PC-3 (cell line): ENCODE results near the gene ZCCHC3. TPM values are rescaled to one million over a fixed set of nuclear protein-coding genes. Genes with fewer than 3 reads are reported as not detected.

Experiments used
- ATAC-seq: fragments of 200-7000 bp; cut with Tn5 transposase; 2 replicates; pipeline ENCODE4 v1.9.1; 2020; ENCODE audit warnings: mild to moderate bottlenecking, moderate library complexity
- BruUV-seq: library from RNA; stranded (reverse); fragments of 400-500 nt; replicated peaks from 2 replicates; lab custom pipeline; 2021; lab: Mats Ljungman, UMichigan
- CTCF ChIA-PET: fragments of 300-600 bp; sonication (Branson Sonifier 250); formaldehyde crosslinking; loops from one replicate; lab custom pipeline; 2022; ENCODE audit warnings: antibody characterized with exemption; lab: Charles Lee
- POLR2A ChIA-PET: fragments of 300-600 bp; sonication (Branson Sonifier 250); formaldehyde crosslinking; loops from one replicate; lab custom pipeline; 2022; ENCODE audit warnings: antibody characterized with exemption; ENCODE audit not compliant: unreplicated experiment; lab: Charles Lee
- DNase-seq: peaks from one replicate; pipeline ENCODE4 v3.0.0-alpha.2; 2015
- H2AFZ ChIP-seq: fragments of 300-600 bp; sonication (generic); 2 replicates; pipeline ENCODE4 v1.6.0; 2016; ENCODE audit warnings: antibody characterized with exemption, low read length
- H3F3A ChIP-seq: fragments of 300-600 bp; sonication (generic); one replicate; pipeline ENCODE4 v1.6.0; 2017; ENCODE audit warnings: antibody characterized with exemption, low read length, control low read depth, mild to moderate bottlenecking; ENCODE audit not compliant: unreplicated experiment
- H3K27ac ChIP-seq: fragments of 300-600 bp; sonication (generic); 2 replicates; pipeline ENCODE4 v1.5.1; 2016; ENCODE audit warnings: mild to moderate bottlenecking, low read length
- H3K27me3 ChIP-seq: fragments of 300-600 bp; sonication (generic); 2 replicates; pipeline ENCODE4 v1.6.1; 2016; ENCODE audit warnings: low read length, mixed read lengths
- H3K36me3 ChIP-seq: fragments of 300-600 bp; sonication (generic); 2 replicates; pipeline ENCODE4 v1.6.1; 2016; ENCODE audit warnings: low read depth, mixed run types, low read length, mixed read lengths
- H3K4me1 ChIP-seq: fragments of 300-600 bp; sonication (generic); 2 replicates; pipeline ENCODE4 v1.5.1; 2016; ENCODE audit warnings: low read length; ENCODE audit not compliant: insufficient read depth
- H3K4me2 ChIP-seq: fragments of 300-600 bp; sonication (generic); 2 replicates; pipeline ENCODE4 v1.6.0; 2016; ENCODE audit warnings: low read length
- H3K4me3 ChIP-seq: fragments of 300-600 bp; sonication (generic); 2 replicates; pipeline ENCODE4 v1.5.1; 2016; ENCODE audit warnings: mild to moderate bottlenecking, low read length, mixed read lengths
- H3K79me2 ChIP-seq: fragments of 300-600 bp; sonication (generic); 2 replicates; pipeline ENCODE4 v1.6.1; 2017; ENCODE audit warnings: low read length, mixed read lengths
- H3K9ac ChIP-seq: fragments of 300-600 bp; sonication (generic); 2 replicates; pipeline ENCODE4 v1.6.0; 2016; ENCODE audit warnings: mild to moderate bottlenecking, low read length
- H3K9me2 ChIP-seq: fragments of 300-600 bp; sonication (generic); replicated peaks from 2 replicates; pipeline ENCODE4 v1.6.1; 2016; ENCODE audit warnings: mixed run types, low read length, mixed read lengths
- H3K9me3 ChIP-seq: fragments of 300-600 bp; sonication (generic); 2 replicates; pipeline ENCODE4 v1.6.1; 2016; ENCODE audit warnings: low read length, mixed read lengths
- H4K20me1 ChIP-seq: fragments of 300-600 bp; sonication (generic); 2 replicates; pipeline ENCODE4 v1.6.1; 2016; ENCODE audit warnings: low read length, mixed read lengths
- CTCF ChIP-seq: fragments of 300-600 bp; sonication (generic); conservative IDR thresholded peaks from 2 replicates; pipeline ENCODE4 v1.5.1; 2017; ENCODE audit warnings: antibody characterized with exemption, low read depth, mild to moderate bottlenecking, low read length
- EZH2 ChIP-seq: fragments of 300-600 bp; sonication (generic); IDR thresholded peaks from one replicate; pipeline ENCODE4 v1.6.1; 2017; ENCODE audit warnings: antibody characterized with exemption, mild to moderate bottlenecking, low read length; ENCODE audit not compliant: unreplicated experiment
- EZH2phosphoT487 ChIP-seq: fragments of 300-600 bp; sonication (generic); IDR thresholded peaks from 2 replicates; pipeline ENCODE4 v1.6.1; 2018; ENCODE audit warnings: mild to moderate bottlenecking, antibody characterized with exemption, low read length, borderline replicate concordance
- intact Hi-C: fragments of 100-400 bp; cut with micrococcal nuclease; formaldehyde crosslinking; loops from 2 replicates; pipeline ENCODE4 v1.9.0; 2023
- total RNA-seq: library from RNA; depleted of rRNA; stranded (reverse); fragments of >200 nt; gene quantifications from 2 replicates; pipeline ENCODE4 v1.2.3, GENCODE V29; 2014

Gene ZCCHC3
- total RNA-seq, 1 experiment from 2014 or later, result 18.5 TPM

GRCh38 chr20:270517-270916 lies 26.9 kb upstream of the ZCCHC3 start:
- H3K9me3 ChIP-seq, result no peaks in the 10 kb centered on the region
- peaks cover 4% of the 10 kb centered on the region for H3K4me1 ChIP-seq
- no peak overlapping the region for H3K4me2 ChIP-seq
- H3K9me2 ChIP-seq, result no peaks in the 10 kb centered on the region
- no peak overlapping the region for H3K9ac ChIP-seq
- H3F3A ChIP-seq, result no peaks in the 10 kb centered on the region
- CTCF ChIA-PET, result no interaction called here
- no peaks in the 10 kb centered on the region for H3K27me3 ChIP-seq
- H3K27ac ChIP-seq, result no peak overlapping the region
- no peaks in the 10 kb centered on the region for H4K20me1 ChIP-seq
- DNase-seq (no peak), ATAC-seq (no peak)
- TF ChIP-seq EZH2phosphoT487 (no peak), EZH2 (no peak), CTCF (no peak)
- no TSS peak for BruUV-seq
- H3K79me2 ChIP-seq, result no peaks in the 10 kb centered on the region
- H3K36me3 ChIP-seq, result 0 out of 2 replicates have a peak, but pooled peaks cover 2% of the 10 kb centered on the region
- POLR2A ChIA-PET, result no interaction called here
- no peak overlapping the region for H2AFZ ChIP-seq
- intact Hi-C loops, result no loop called here
- H3K4me3 ChIP-seq, result no peak overlapping the region

GRCh38 chr20:271069-271468 lies 26.3 kb upstream of the ZCCHC3 start:
- H3K9ac ChIP-seq, result no peak overlapping the region
- H3K9me3 ChIP-seq, result no peaks in the 10 kb centered on the region
- intact Hi-C loops, result no loop called here
- H3K4me2 ChIP-seq, result no peak overlapping the region
- no TSS peak for BruUV-seq
- ChIA-PET POLR2A (no interaction called here), CTCF (no interaction called here)
- H4K20me1 ChIP-seq, result no peaks in the 10 kb centered on the region
- H3K36me3 ChIP-seq, result peaks cover 3% of the 10 kb centered on the region
- H3K4me1 ChIP-seq, result peaks cover 4% of the 10 kb centered on the region
- no peaks in the 10 kb centered on the region for H3K27me3 ChIP-seq
- no peaks in the 10 kb centered on the region for H3F3A ChIP-seq
- no peak overlapping the region for H3K4me3 ChIP-seq
- H3K79me2 ChIP-seq, result no peaks in the 10 kb centered on the region
- DNase-seq (no peak), ATAC-seq (no peak)
- H2AFZ ChIP-seq, result no peak overlapping the region
- no peak for TF ChIP-seq CTCF
- no peak for TF ChIP-seq EZH2phosphoT487
- no peak for TF ChIP-seq EZH2
- no peak overlapping the region for H3K27ac ChIP-seq
- no peaks in the 10 kb centered on the region for H3K9me2 ChIP-seq

- intact Hi-C loops, result no loop called here
- BruUV-seq, result no TSS peak
- Histone ChIP-seq H3F3A (no peaks in the 10 kb centered on the region), H3K4me3 (no peak overlapping the region), H3K9me3 (no peaks in the 10 kb centered on the region), H2AFZ (no peak overlapping the region), H3K4me2 (no peak overlapping the region), H3K9ac (no peak overlapping the region), H3K27ac (no peak overlapping the region), H3K9me2 (no peaks in the 10 kb centered on the region), H4K20me1 (no peaks in the 10 kb centered on the region), H3K36me3 (peaks cover 7% of the 10 kb centered on the region), H3K79me2 (no peaks in the 10 kb centered on the region), H3K27me3 (no peaks in the 10 kb centered on the region), H3K4me1 (peaks cover 3% of the 10 kb centered on the region)
- ATAC-seq, result no peak
- TF ChIP-seq EZH2, result no peak
- TF ChIP-seq CTCF, result no peak
- TF ChIP-seq EZH2phosphoT487, result no peak
- ChIA-PET POLR2A (no interaction called here), CTCF (no interaction called here)
- DNase-seq, result no peak
Measured at GRCh38 chr20:271528-271927, 25.8 kb upstream of the ZCCHC3 start.
